HepG2 (cell line): ENCODE data around the gene AKAP9.

Experiments used
- CTCF ChIP-seq: sonication (generic); formaldehyde crosslinking; IDR thresholded peaks from 2 replicates; pipeline ENCODE4 v1.5.0; 2020; ENCODE audit warnings: mild to moderate bottlenecking, missing genetic modification reagents, moderate library complexity
- EED ChIP-seq: sonication (generic); formaldehyde crosslinking; IDR thresholded peaks from 2 replicates; pipeline ENCODE4 v1.5.0; 2020; ENCODE audit warnings: mild to moderate bottlenecking, missing genetic modification reagents
- ELF1 ChIP-seq: sonication (generic); formaldehyde crosslinking; IDR thresholded peaks from 2 replicates; pipeline ENCODE4 v1.4.0; 2020; ENCODE audit warnings: missing genetic modification reagents
- HDAC6 ChIP-seq: fragments of 200-600 bp; sonication (generic); IDR thresholded peaks from 2 replicates; pipeline ENCODE4 v1.7.0; 2017; ENCODE audit warnings: mild to moderate bottlenecking, antibody characterized with exemption, low read length, low read depth
- ZNF737 ChIP-seq: sonication (generic); formaldehyde crosslinking; IDR thresholded peaks from 2 replicates; pipeline ENCODE4 v1.5.0; 2020; ENCODE audit warnings: missing genetic modification reagents, mild to moderate bottlenecking, borderline replicate concordance
- ZNF790 ChIP-seq: sonication (generic); formaldehyde crosslinking; IDR thresholded peaks from 2 replicates; pipeline ENCODE4 v1.8.0; 2022; ENCODE audit warnings: missing genetic modification reagents, mild to moderate bottlenecking, borderline replicate concordance

- TF ChIP-seq HDAC6: no peak
- TF ChIP-seq EED: no peak
- TF ChIP-seq ZNF790: no peak
- TF ChIP-seq CTCF (CRISPR knock-in tag): no peak
- TF ChIP-seq ELF1 (CRISPR knock-in tag): no peak
- TF ChIP-seq ZNF737: no peak
Observed at GRCh38 chr7:92020636-92021035, 80.0 kb downstream of the AKAP9 start.
